ENCODE measurements around the gene COPRS. TPM values are rescaled to one million over a fixed set of nuclear protein-coding genes. Genes with fewer than 3 reads are reported as not detected.
"Not testable (repeated sequence)": the region's sequence is repeated elsewhere in the genome, so short reads cannot be mapped to it uniquely, and the experiment has no call there.

The COPRS gene
- polyA plus RNA-seq, 3 donors = 11.7 to 40.0 (median 38.9) TPM

GRCh38 chr17:31819578-31819977 lies 39.5 kb downstream of the COPRS start:
- peaks cover 0 to 3% of the 10 kb centered on the region in 2 donors for H3K9me3 ChIP-seq (replicated peaks in 1 of 2; ENCODE audit: control insufficient read depth in 1 of 2, insufficient read depth in 1 of 2, low read length in 2 of 2)
- H3K4me1 ChIP-seq (ENCODE audit: control insufficient read depth in 1 of 2, insufficient read depth in 2 of 2, low read length in 2 of 2) = no peaks in the 10 kb centered on the region
- H3K4me1 Mint-ChIP-seq = no peaks in the 10 kb centered on the region
- no peak overlapping the region for H3K4me3 Mint-ChIP-seq
- H3K9ac ChIP-seq (ENCODE audit: insufficient read depth, low read length, poor library complexity, severe bottlenecking) = no peak overlapping the region
- H3K27ac Mint-ChIP-seq = no peak overlapping the region
- intact Hi-C loops (cut with micrococcal nuclease) = no loop called here
- 100% methylated on average over 2 of the region's 5 CpGs for WGBS (ENCODE audit: insufficient coverage)
- no peaks in the 10 kb centered on the region for H3K79me2 ChIP-seq (ENCODE audit: insufficient read depth, low read length)
- no peaks in the 10 kb centered on the region for H3K27me3 ChIP-seq (ENCODE audit: control insufficient read depth in 2 of 2, insufficient read depth in 2 of 2, low read length in 2 of 2)
- H4K20me1 ChIP-seq (ENCODE audit: insufficient read depth, low read length) = no peaks in the 10 kb centered on the region
- H3K4me2 ChIP-seq (replicated peaks; ENCODE audit: extremely low read depth, low read length, poor library complexity, severe bottlenecking) = no peak overlapping the region
- H3K9me3 Mint-ChIP-seq = peaks cover 0 to 10% (median 4%) of the 10 kb centered on the region in 7 donors
- no peaks in the 10 kb centered on the region for H3K36me3 ChIP-seq (replicated peaks in 1 of 2; ENCODE audit: control insufficient read depth in 1 of 2, insufficient read depth in 2 of 2, low read length in 2 of 2)
- DNase-seq = no peak
- H3K4me3 ChIP-seq (replicated peaks in 1 of 3; ENCODE audit: low read depth in 2 of 3, low read length in 3 of 3) = no peak overlapping the region
- H2AFZ ChIP-seq (ENCODE audit: insufficient read depth, low read depth, low read length, poor library complexity, severe bottlenecking) = no peak overlapping the region
- TF ChIP-seq CTCF (IDR thresholded peaks at IDR 0.05) = no peak
- H3K27ac ChIP-seq (ENCODE audit: low read depth in 1 of 2, low read length in 2 of 2) = no peak overlapping the region
- peaks cover 4 to 7% (median 4%) of the 10 kb centered on the region in 3 donors for H3K27me3 Mint-ChIP-seq (ENCODE audit: low read depth in 3 of 3)
- H3K36me3 Mint-ChIP-seq = no peaks in the 10 kb centered on the region

GRCh38 chr17:31818863-31819262 lies 40.2 kb downstream of the COPRS start:
- Mint-ChIP-seq H3K9me3 (peaks cover 0 to 10% (median 4%) of the 10 kb centered on the region in 7 donors), H3K27ac (peak overlapping the region in 1 of 7 donors; percentile 14)
- H3K4me3 Mint-ChIP-seq; H3K9ac ChIP-seq (ENCODE audit: insufficient read depth, low read length, poor library complexity, severe bottlenecking); H3K36me3 Mint-ChIP-seq; H2AFZ ChIP-seq (ENCODE audit: insufficient read depth, low read depth, low read length, poor library complexity, severe bottlenecking); H3K27ac ChIP-seq (ENCODE audit: low read depth in 1 of 2, low read length in 2 of 2); H3K79me2 ChIP-seq (ENCODE audit: insufficient read depth, low read length); H3K27me3 ChIP-seq (ENCODE audit: control insufficient read depth in 2 of 2, insufficient read depth in 2 of 2, low read length in 2 of 2); H4K20me1 ChIP-seq (ENCODE audit: insufficient read depth, low read length); H3K9me3 ChIP-seq (replicated peaks in 1 of 2; ENCODE audit: control insufficient read depth in 1 of 2, insufficient read depth in 1 of 2, low read length in 2 of 2); DNase-seq; H3K36me3 ChIP-seq (replicated peaks in 1 of 2; ENCODE audit: control insufficient read depth in 1 of 2, insufficient read depth in 2 of 2, low read length in 2 of 2); intact Hi-C loops (cut with micrococcal nuclease); H3K4me1 Mint-ChIP-seq; H3K4me3 ChIP-seq (replicated peaks in 1 of 3; ENCODE audit: low read depth in 2 of 3, low read length in 3 of 3); H3K27me3 Mint-ChIP-seq (ENCODE audit: low read depth in 3 of 3); H3K4me1 ChIP-seq (ENCODE audit: control insufficient read depth in 1 of 2, insufficient read depth in 2 of 2, low read length in 2 of 2); H3K4me2 ChIP-seq (replicated peaks; ENCODE audit: extremely low read depth, low read length, poor library complexity, severe bottlenecking): not testable (repeated sequence)
- 96% methylated on average over 4 of the region's 7 CpGs for WGBS (ENCODE audit: insufficient coverage)

Measured in CD14-positive monocyte (primary cell).